Osteocyte (in vitro differentiated cells): ENCODE results near the gene KIF23. TPM values are rescaled to one million over a fixed set of nuclear protein-coding genes. Genes with fewer than 3 reads are reported as not detected.

Experiments used
- DNase-seq: peaks from one replicate; pipeline ENCODE4 v3.0.0; 2021; ENCODE audit warnings: mixed read lengths; ENCODE audit not compliant: unreplicated experiment; ENCODE audit errors: extremely low spot score
- H3K27ac Mint-ChIP-seq: one replicate; pipeline ENCODE4 v1.8.0; 2021; ENCODE audit warnings: mild to moderate bottlenecking, mixed read lengths; ENCODE audit not compliant: unreplicated experiment
- H3K27me3 Mint-ChIP-seq: one replicate; pipeline ENCODE4 v1.8.0; 2021; ENCODE audit warnings: mixed read lengths; ENCODE audit not compliant: unreplicated experiment
- H3K36me3 Mint-ChIP-seq: one replicate; pipeline ENCODE4 v1.8.0; 2021; ENCODE audit warnings: mixed read lengths; ENCODE audit not compliant: unreplicated experiment
- H3K4me1 Mint-ChIP-seq: one replicate; pipeline ENCODE4 v1.8.0; 2021; ENCODE audit warnings: mixed read lengths; ENCODE audit not compliant: unreplicated experiment
- H3K4me3 Mint-ChIP-seq: one replicate; pipeline ENCODE4 v1.8.0; 2021; ENCODE audit warnings: mild to moderate bottlenecking, moderate library complexity, mixed read lengths; ENCODE audit not compliant: unreplicated experiment
- H3K9me3 Mint-ChIP-seq: one replicate; pipeline ENCODE4 v1.8.0; 2021; ENCODE audit warnings: mixed read lengths; ENCODE audit not compliant: unreplicated experiment
- CTCF ChIP-seq: fragments of 200-600 bp; sonication (generic); IDR thresholded peaks from 2 replicates; pipeline ENCODE4 v1.5.0; 2021; ENCODE audit warnings: antibody characterized with exemption, mild to moderate bottlenecking, moderate library complexity
- total RNA-seq: library from RNA; stranded (reverse); gene quantifications from 2 replicates; pipeline ENCODE4 v1.2.1, GENCODE V29; 2021

Gene KIF23
- total RNA-seq, 1 donor from 2014 or later: 14.0 TPM

- DNase-seq: no peak
- TF ChIP-seq CTCF: no peak
- Mint-ChIP-seq H3K4me3 (peak overlapping the region; percentile 81), H3K9me3 (no peaks in the 10 kb centered on the region), H3K36me3 (no peaks in the 10 kb centered on the region), H3K27ac (peak overlapping the region; percentile 91), H3K27me3 (no peaks in the 10 kb centered on the region), H3K4me1 (peaks cover 14% of the 10 kb centered on the region)
Measured at GRCh38 chr15:69463182-69463756, 49.1 kb downstream of the KIF23 start.

- Mint-ChIP-seq H3K27ac (no peak overlapping the region), H3K27me3 (no peaks in the 10 kb centered on the region), H3K4me3 (no peak overlapping the region), H3K9me3 (no peaks in the 10 kb centered on the region), H3K4me1 (peaks cover 14% of the 10 kb centered on the region), H3K36me3 (no peaks in the 10 kb centered on the region)
- no peak for TF ChIP-seq CTCF
- peak; percentile 6 for DNase-seq
Measured at GRCh38 chr15:69465253-69465652, 51.1 kb downstream of the KIF23 start.

GRCh38 chr15:69466733-69467132, 52.6 kb downstream of the KIF23 start:
- peaks cover 14% of the 10 kb centered on the region for H3K4me1 Mint-ChIP-seq
- no peak overlapping the region for H3K27ac Mint-ChIP-seq
- H3K9me3 Mint-ChIP-seq: no peaks in the 10 kb centered on the region
- H3K36me3 Mint-ChIP-seq: no peaks in the 10 kb centered on the region
- no peak for DNase-seq
- TF ChIP-seq CTCF: no peak
- H3K27me3 Mint-ChIP-seq: no peaks in the 10 kb centered on the region
- H3K4me3 Mint-ChIP-seq: no peak overlapping the region

- Mint-ChIP-seq H3K4me1 (peaks cover 9% of the 10 kb centered on the region), H3K36me3 (no peaks in the 10 kb centered on the region), H3K27ac (no peak overlapping the region), H3K9me3 (no peaks in the 10 kb centered on the region), H3K4me3 (no peak overlapping the region), H3K27me3 (no peaks in the 10 kb centered on the region)
- peak; percentile 72 for DNase-seq
- no peak for TF ChIP-seq CTCF
Measured at GRCh38 chr15:69467636-69468035, 53.5 kb downstream of the KIF23 start.

- peak; percentile 49 for DNase-seq
- no peaks in the 10 kb centered on the region for H3K9me3 Mint-ChIP-seq
- no peak overlapping the region for H3K27ac Mint-ChIP-seq
- H3K4me1 Mint-ChIP-seq: peaks cover 2% of the 10 kb centered on the region
- no peaks in the 10 kb centered on the region for H3K36me3 Mint-ChIP-seq
- H3K27me3 Mint-ChIP-seq: no peaks in the 10 kb centered on the region
- TF ChIP-seq CTCF: no peak
- no peak overlapping the region for H3K4me3 Mint-ChIP-seq
Measured at GRCh38 chr15:69468241-69469121, 54.3 kb downstream of the KIF23 start.
